Globus pallidus (tissue), 1 donor: ENCODE measurements around the gene IQSEC1.

ENCODE experiments used
- DNase-seq: peaks from one replicate; pipeline ENCODE4 v3.0.0-alpha.2; 2015; ENCODE audit warnings: low spot score

Gene IQSEC1

GRCh38 chr3:13028010-13028821, 45.0 kb downstream of the IQSEC1 start:
- no peak for DNase-seq

- DNase-seq, result no peak
Observed at GRCh38 chr3:13027154-13027553, 46.1 kb downstream of the IQSEC1 start.

DNA sequence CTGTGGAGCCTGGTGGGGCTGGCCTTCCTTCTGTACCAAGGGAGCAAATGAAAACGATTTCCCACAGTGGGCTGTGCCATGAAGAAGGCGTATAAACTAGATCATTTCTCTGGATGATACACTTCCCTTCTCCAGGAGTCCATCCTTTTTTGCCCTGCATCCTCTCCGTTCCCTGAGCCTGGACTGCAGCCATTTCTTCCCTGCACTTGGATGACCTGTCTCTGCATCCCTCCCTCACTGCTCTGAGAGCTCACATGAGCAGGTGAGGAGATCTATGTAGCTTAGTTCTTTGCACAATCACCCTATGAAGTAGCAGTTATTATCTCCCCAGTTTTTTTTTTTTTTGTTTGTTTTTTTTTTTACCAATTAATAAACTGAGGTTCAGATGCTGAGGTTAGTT, 46.7 kb downstream of the IQSEC1 start:
- DNase-seq, result no peak

DNA sequence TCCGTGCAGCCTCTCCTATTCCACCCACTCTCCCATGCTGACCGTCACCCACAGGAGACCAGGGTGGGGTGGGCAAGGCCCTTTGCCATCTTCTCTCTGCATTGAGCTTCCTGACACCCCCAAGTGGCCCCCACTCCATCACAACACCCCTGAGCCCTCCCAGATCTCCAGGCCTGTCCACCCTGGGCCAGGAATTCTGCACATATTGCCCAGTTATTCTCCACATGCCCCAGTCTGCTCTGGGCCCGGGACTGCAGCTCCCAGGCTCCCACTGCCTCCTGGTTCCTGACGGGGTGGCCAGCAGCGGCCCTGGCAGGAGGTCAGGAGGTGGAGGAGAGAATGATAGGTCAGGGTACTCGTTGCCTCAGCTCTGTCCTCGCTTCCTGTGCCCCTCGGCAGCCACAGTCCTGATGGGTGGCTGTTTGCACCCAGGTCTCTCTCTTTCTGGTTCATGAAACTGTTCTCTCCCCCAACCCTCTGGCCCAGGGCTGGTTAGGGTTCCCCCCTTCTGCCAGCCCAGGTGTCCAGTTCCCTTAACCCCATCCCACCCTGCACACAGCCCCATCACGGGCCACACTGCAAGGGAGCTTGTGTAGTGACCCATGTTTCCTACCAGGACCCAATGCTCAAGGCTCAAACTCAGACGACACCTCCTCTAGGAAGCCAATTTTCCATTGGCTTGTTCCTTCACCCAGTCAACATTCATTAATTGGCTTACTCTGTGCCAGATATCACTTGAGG, 47.3 kb downstream of the IQSEC1 start:
- no peak for DNase-seq

DNA sequence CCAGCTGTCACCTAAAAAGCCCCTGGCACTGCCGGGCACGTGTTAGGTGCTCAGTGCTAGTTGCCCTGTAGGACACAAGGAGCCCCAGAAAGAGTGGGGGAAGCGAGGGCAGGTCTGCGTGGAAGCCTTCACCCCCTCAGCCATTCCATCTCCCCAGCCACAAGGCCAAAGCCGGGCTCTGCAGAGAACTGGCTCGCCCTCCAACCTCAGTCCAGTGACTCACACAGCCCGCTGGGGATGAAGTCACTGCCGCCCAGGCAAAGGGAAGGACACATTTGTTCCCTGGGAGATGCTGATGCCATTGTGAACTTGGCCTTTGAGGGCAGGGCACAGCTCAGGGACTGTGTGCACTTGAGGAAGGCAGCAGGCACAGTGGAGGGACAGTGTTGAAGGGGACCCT, 48.1 kb downstream of the IQSEC1 start:
- peak; percentile 66 for DNase-seq

- no peak for DNase-seq
Observed at GRCh38 chr3:13024765-13025065, 48.5 kb downstream of the IQSEC1 start.

GRCh38 chr3:13023971-13024764, 49.1 kb downstream of the IQSEC1 start:
- no peak for DNase-seq

- no peak for DNase-seq
Observed at GRCh38 chr3:13023235-13023970, 49.8 kb downstream of the IQSEC1 start.

GRCh38 chr3:13022348-13023234, 50.6 kb downstream of the IQSEC1 start:
- DNase-seq, result no peak

DNA sequence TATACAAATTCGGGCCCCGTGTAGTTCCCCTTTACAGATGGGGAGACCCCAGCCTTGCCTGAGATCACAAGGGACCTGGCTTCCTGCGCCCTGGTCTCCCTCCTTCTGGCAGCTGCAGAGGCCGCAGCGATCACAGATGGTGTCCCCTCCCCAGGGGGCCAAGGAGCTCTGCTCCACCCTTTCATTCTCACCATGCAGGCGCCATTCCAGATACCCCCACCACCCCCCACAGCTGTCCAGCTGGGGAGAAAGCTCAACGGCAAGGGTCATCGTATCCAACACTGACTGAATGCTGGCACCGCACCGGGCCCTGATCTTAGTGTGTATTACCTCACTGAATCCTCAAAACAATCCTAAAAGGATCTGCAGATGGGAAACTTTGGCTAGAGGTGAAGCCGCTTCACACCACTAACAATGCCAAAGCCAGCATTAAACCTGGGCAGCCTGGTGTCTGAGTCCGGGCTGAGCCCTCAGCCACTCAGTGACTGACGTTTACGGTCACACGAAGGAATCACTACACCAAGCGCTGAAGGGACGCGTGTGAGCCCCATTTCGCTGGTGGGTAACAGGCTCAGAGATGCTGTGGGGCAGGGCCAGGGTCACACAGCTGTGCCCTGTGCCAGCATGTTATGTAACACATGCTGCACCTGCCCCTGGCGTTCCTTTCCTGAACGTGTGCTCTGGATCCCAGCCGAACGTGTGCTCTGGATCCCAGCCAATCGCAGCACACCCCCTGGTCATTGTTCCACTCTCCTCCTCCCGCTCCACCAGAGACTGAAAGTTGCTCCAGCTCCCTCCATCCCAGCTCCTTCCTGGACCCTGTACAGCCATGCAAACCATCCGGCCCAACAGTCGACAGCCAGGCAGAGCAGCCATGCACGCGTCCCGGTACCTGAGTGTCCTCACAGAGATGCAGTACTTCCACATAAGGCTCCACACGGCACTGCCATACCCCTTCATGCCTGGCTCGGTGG, 51.8 kb downstream of the IQSEC1 start:
- no peak for DNase-seq

GRCh38 chr3:13020159-13020750, 53.0 kb downstream of the IQSEC1 start:
- DNase-seq, result no peak

GRCh38 chr3:13019243-13020095, 53.8 kb downstream of the IQSEC1 start:
- no peak for DNase-seq

GRCh38 chr3:13018561-13019242, 54.5 kb downstream of the IQSEC1 start:
- DNase-seq, result no peak

DNA sequence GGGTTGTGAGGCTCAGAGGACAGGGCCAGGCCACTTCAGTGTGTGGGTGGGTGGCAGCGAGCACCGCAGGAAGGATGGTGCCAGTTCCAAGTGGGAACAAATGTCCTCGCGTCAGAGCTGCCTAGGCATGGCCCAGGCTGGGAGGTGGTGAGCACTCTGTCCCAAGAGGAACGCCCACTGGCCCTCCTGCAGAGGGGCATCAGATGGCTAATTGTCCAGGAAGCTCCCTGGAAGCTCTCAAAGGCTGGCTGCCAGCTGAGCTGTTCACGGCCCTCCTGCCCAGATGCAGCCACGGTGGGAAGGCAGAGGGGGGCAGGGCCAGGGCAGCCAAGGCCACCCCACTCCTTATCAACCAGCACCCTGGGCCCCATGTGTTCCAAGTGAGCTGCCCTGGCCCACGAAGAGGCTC, 55.2 kb downstream of the IQSEC1 start:
- no peak for DNase-seq

DNA sequence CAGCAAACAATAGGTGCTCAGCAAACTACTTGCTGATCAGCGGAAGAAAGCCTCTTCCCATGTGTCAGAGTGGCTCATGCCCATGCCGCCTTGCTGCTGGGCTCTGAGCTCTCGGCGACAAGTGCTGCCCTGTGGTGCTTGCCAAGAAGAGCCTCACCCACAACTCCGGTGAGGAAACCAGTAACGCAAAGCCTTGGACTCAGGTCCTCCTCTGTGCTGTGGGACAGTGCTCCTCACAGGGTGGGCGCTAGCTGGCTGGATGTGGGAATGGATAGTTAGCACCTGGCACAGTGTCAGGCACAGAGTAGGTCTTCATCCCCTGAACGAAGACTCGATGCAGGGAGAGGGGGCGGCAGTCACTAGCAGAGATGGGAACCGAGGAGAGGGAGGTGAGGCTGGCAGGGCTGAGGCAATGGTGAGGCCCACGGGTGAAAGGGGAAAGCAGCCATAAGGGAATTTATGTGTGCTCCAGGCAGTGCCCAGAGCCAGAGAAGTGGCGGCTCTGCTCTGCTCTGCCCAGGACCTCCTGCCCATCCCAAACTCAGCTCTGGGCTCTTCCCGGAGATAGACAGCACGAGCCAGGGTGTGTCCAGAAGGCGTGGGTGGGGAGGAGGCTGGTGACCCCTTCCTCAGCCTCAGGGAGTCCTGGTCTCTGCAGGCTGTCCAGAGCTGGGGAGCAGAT, 55.7 kb downstream of the IQSEC1 start:
- DNase-seq, result no peak

GRCh38 chr3:13016721-13017255, 56.4 kb downstream of the IQSEC1 start:
- DNase-seq, result no peak
